OCI-LY3 (cell line): ENCODE results near the gene METTL8.

Experiments used
- H2AFZ ChIP-seq: fragments of 200-600, 300-600 bp; shearing (Covaris generic); 2 replicates; pipeline ENCODE4 v1.6.0; 2014; ENCODE audit warnings: antibody characterized with exemption, low read depth, low read length
- H3K27ac ChIP-seq: fragments of 200-600, 300-600 bp; sonication (generic); 2 replicates; pipeline ENCODE4 v1.5.1; 2014; ENCODE audit warnings: mild to moderate bottlenecking, low read length, moderate library complexity, mixed read lengths
- H3K27me3 ChIP-seq: fragments of 200-600, 300-600 bp; sonication (generic); 2 replicates; pipeline ENCODE4 v1.6.1; 2014; ENCODE audit warnings: low read depth, low read length, mixed read lengths
- H3K36me3 ChIP-seq: fragments of 200-600, 300-600 bp; sonication (generic); replicated peaks from 2 replicates; pipeline ENCODE3; 2014; ENCODE audit warnings: low read depth, low read length, mixed read lengths
- H3K4me1 ChIP-seq: fragments of 300-600, 200-600 bp; sonication (generic); 2 replicates; pipeline ENCODE4 v1.6.1; 2014; ENCODE audit warnings: low read length, mixed read lengths
- H3K4me2 ChIP-seq: fragments of 200-600, 300-600 bp; sonication (generic); 2 replicates; pipeline ENCODE4 v1.6.1; 2014; ENCODE audit warnings: low read length, mixed read lengths
- H3K4me3 ChIP-seq: fragments of 300-600, 200-600 bp; sonication (generic); 2 replicates; pipeline ENCODE4 v1.5.1; 2014; ENCODE audit warnings: antibody characterized with exemption, mild to moderate bottlenecking, low read length, moderate library complexity
- H3K79me2 ChIP-seq: fragments of 300-600, 200-600 bp; shearing (Covaris generic); 2 replicates; pipeline ENCODE4 v1.6.1; 2014; ENCODE audit warnings: mild to moderate bottlenecking, low read length, mixed read lengths
- H3K9ac ChIP-seq: fragments of 300-600, 200-600 bp; shearing (Covaris generic); 2 replicates; pipeline ENCODE4 v1.6.0; 2014; ENCODE audit warnings: mild to moderate bottlenecking, low read length, moderate library complexity
- H3K9me3 ChIP-seq: fragments of 200-600, 300-600 bp; shearing (Covaris generic); 2 replicates; pipeline ENCODE4 v1.6.1; 2014; ENCODE audit warnings: low read length, mixed read lengths; ENCODE audit not compliant: insufficient read depth
- H4K20me1 ChIP-seq: fragments of 200-600, 300-600 bp; sonication (generic); 2 replicates; pipeline ENCODE4 v1.6.1; 2016; ENCODE audit warnings: low read length, mixed read lengths; ENCODE audit not compliant: insufficient read depth
- CTCF ChIP-seq: fragments of 200-600, 300-600 bp; sonication (generic); IDR thresholded peaks from 2 replicates; pipeline ENCODE4 v1.5.1; 2014; ENCODE audit warnings: antibody characterized with exemption, low read length, low read depth
- EZH2phosphoT487 ChIP-seq: fragments of 200-600 bp; shearing (Covaris generic); IDR thresholded peaks from 2 replicates; pipeline ENCODE4 v1.6.1; 2018; ENCODE audit warnings: antibody characterized with exemption, mixed run types, low read depth

Gene METTL8

GRCh38 chr2:171289316-171289715, 144.5 kb downstream of the METTL8 start:
- no peaks in the 10 kb centered on the region for H3K36me3 ChIP-seq
- no peaks in the 10 kb centered on the region for H3K27me3 ChIP-seq
- H3K4me2 ChIP-seq, result no peak overlapping the region
- no peaks in the 10 kb centered on the region for H4K20me1 ChIP-seq
- TF ChIP-seq EZH2phosphoT487 (no peak), CTCF (no peak)
- H2AFZ ChIP-seq, result no peak overlapping the region
- H3K9me3 ChIP-seq, result no peaks in the 10 kb centered on the region
- no peaks in the 10 kb centered on the region for H3K79me2 ChIP-seq
- H3K9ac ChIP-seq, result no peak overlapping the region
- no peaks in the 10 kb centered on the region for H3K4me1 ChIP-seq
- H3K4me3 ChIP-seq, result no peak overlapping the region
- no peak overlapping the region for H3K27ac ChIP-seq

- Histone ChIP-seq H4K20me1 (no peaks in the 10 kb centered on the region), H3K4me3 (no peak overlapping the region), H3K9me3 (no peaks in the 10 kb centered on the region), H3K79me2 (no peaks in the 10 kb centered on the region), H3K4me2 (no peak overlapping the region), H3K4me1 (no peaks in the 10 kb centered on the region), H3K9ac (no peak overlapping the region), H3K27me3 (no peaks in the 10 kb centered on the region), H3K36me3 (no peaks in the 10 kb centered on the region), H3K27ac (no peak overlapping the region), H2AFZ (no peak overlapping the region)
- TF ChIP-seq EZH2phosphoT487, result no peak
- no peak for TF ChIP-seq CTCF
These were observed 146.2 kb downstream of the METTL8 start for GRCh38 chr2:171287611-171288010.

GRCh38 chr2:171287036-171287571, 146.7 kb downstream of the METTL8 start:
- Histone ChIP-seq H3K27ac (no peak overlapping the region), H3K4me2 (no peak overlapping the region), H3K79me2 (no peaks in the 10 kb centered on the region), H3K36me3 (no peaks in the 10 kb centered on the region), H3K9ac (no peak overlapping the region), H3K9me3 (no peaks in the 10 kb centered on the region), H3K27me3 (no peaks in the 10 kb centered on the region), H4K20me1 (no peaks in the 10 kb centered on the region), H3K4me3 (no peak overlapping the region), H2AFZ (no peak overlapping the region), H3K4me1 (no peaks in the 10 kb centered on the region)
- TF ChIP-seq CTCF, result no peak
- TF ChIP-seq EZH2phosphoT487, result no peak

- H3K4me3 ChIP-seq, result no peak overlapping the region
- TF ChIP-seq CTCF (no peak), EZH2phosphoT487 (no peak)
- no peaks in the 10 kb centered on the region for H4K20me1 ChIP-seq
These were observed 152.7 kb downstream of the METTL8 start for GRCh38 chr2:171281110-171281509.

More at GRCh38 chr2:171281110-171281509, 152.7 kb downstream of the METTL8 start:
- Histone ChIP-seq H3K9me3 (no peaks in the 10 kb centered on the region), H3K27ac (no peak overlapping the region), H3K27me3 (no peaks in the 10 kb centered on the region), H3K36me3 (no peaks in the 10 kb centered on the region), H3K4me2 (no peak overlapping the region), H3K79me2 (no peaks in the 10 kb centered on the region), H2AFZ (no peak overlapping the region), H3K4me1 (no peaks in the 10 kb centered on the region), H3K9ac (no peak overlapping the region)
